Transverse colon (tissue), 4 donors: ENCODE results near the gene MAP3K12.

Experiments
- CTCF ChIP-seq, 5 experiments: fragments of 200-600 bp in 3 of 5; fragments of 450-650 bp in 2 of 5; sonication (generic) in 3 of 5; IDR thresholded peaks; 1 replicate in 2 of 5; 2 replicates in 3 of 5; pipeline ENCODE4 v1.5.1; 2016 to 2017; ENCODE audit warnings: antibody characterized with exemption in 5 of 5, inconsistent platforms in 3 of 5, mild to moderate bottlenecking in 2 of 5, moderate library complexity in 1 of 5
- EP300 ChIP-seq: sonication (generic); formaldehyde crosslinking; IDR thresholded peaks from one replicate; pipeline ENCODE4 v1.6.1; 2017; ENCODE audit warnings: antibody characterized with exemption, low read depth
- POLR2A ChIP-seq: fragments of 450-650 bp; IDR thresholded peaks from one replicate; pipeline ENCODE4 v1.6.1; 2016; ENCODE audit warnings: antibody characterized with exemption, mild to moderate bottlenecking, moderate library complexity
- POLR2AphosphoS5 ChIP-seq, 3 donors: sonication (generic); formaldehyde crosslinking; IDR thresholded peaks; one replicate each; pipeline ENCODE4 v1.6.1; 2016; ENCODE audit warnings: antibody characterized with exemption in 3 of 3

DNA sequence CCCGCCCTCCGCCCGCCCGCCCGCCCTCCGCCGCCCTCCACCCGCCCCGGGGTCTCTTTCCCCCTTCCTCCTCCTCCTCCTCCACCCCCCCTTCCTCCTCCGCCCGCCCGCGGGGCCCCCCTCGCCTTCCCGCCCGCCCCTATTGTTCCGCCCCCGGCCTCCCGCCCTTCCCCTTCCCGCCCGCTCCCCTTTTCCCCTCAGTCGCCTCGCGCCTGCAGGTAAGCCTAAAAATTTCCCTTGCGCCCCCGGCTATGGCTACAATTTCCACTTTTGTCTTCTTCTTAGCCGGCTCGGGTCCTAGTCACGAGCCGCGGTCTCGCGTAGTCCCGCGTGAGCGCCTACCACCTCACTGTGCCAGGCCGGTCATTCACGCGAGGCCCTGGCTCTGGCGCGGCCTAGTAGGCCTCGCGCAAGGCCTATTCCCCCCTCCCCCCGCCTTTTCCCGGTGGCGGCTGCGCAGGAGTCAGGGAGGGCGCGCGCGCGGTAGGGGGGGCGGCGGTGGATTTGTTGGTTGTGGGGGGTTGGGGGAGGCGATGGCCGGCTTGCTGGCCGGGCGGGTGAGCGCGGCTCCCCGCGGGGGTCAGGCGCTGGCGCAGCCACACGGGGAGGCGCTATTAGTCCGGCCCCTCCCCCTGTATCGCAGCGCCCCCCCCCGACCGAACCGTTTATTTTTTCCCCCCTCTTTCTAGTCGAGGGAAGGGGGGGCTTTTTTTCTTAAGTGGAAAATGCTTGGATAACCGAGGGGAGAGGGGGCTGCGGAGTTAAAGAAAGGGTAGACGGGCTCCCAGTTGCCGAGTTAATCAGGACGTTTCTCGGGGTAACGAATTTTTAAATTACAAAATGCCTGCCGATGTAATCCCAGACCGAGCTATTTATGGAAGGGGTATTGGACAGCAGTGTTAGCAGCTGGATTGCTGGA, 46.8 kb downstream of the MAP3K12 start:
- TF ChIP-seq EP300 (no peak), POLR2A (peak; percentile 20), CTCF (IDR thresholded peaks at IDR 0.05) (peak; percentile 25 to 50 (median 33)), POLR2AphosphoS5 (IDR thresholded peaks at IDR 0.05) (peak in 2 of 3 donors; percentile 39 to 67)
